DND-41 (cell line): Measurements from ENCODE around the gene RYR2.

Experiments
- CTCF ChIP-seq: IDR thresholded peaks from 2 replicates; pipeline ENCODE4 v1.5.1; 2012; ENCODE audit warnings: borderline replicate concordance, low read length, moderate library complexity, mild to moderate bottlenecking; ENCODE audit not compliant: poor library complexity, severe bottlenecking; ENCODE audit errors: extremely low read depth
- EZH2 ChIP-seq: IDR thresholded peaks from 3 replicates; pipeline ENCODE4 v1.6.1; 2012; ENCODE audit warnings: borderline replicate concordance, low read depth, mild to moderate bottlenecking, moderate library complexity, low read length, inconsistent platforms; ENCODE audit not compliant: severe bottlenecking

GRCh38 chr1:237471956-237472355, 430.0 kb downstream of the RYR2 start:
- no peak for TF ChIP-seq CTCF
- no peak for TF ChIP-seq EZH2
